Panc1 (cell line): ENCODE results near the gene LRRC74B.

Source experiments
- POLR2AphosphoS5 ChIP-seq: IDR thresholded peaks from 2 replicates; pipeline ENCODE4 v1.6.1; 2012; ENCODE audit warnings: mild to moderate bottlenecking, low read depth, low read length, moderate library complexity
- SIN3A ChIP-seq: IDR thresholded peaks from 2 replicates; pipeline ENCODE4 v1.6.1; 2012; ENCODE audit warnings: low read depth, mild to moderate bottlenecking, low read length, moderate library complexity, borderline replicate concordance; ENCODE audit not compliant: insufficient read depth
- TCF7L2 ChIP-seq: IDR thresholded peaks from 2 replicates; pipeline ENCODE4 v1.6.1; 2011; ENCODE audit warnings: mild to moderate bottlenecking, low read depth, low read length, inconsistent platforms
- TF ChIP-seq, protein P1 (sequence below): fragments of 450-650 bp; IDR thresholded peaks from 2 replicates; pipeline ENCODE4 v1.5.1; 2017; ENCODE audit warnings: mild to moderate bottlenecking
- TF ChIP-seq, protein P2 (sequence below), 2 experiments: IDR thresholded peaks; 2 replicates each; pipeline ENCODE4 v1.6.1; 2011 to 2012; ENCODE audit warnings: low read depth in 2 of 2, control low read depth in 1 of 2, low read length in 1 of 2, mild to moderate bottlenecking in 1 of 2, moderate library complexity in 1 of 2; ENCODE audit not compliant: insufficient read depth in 1 of 2

DNA sequence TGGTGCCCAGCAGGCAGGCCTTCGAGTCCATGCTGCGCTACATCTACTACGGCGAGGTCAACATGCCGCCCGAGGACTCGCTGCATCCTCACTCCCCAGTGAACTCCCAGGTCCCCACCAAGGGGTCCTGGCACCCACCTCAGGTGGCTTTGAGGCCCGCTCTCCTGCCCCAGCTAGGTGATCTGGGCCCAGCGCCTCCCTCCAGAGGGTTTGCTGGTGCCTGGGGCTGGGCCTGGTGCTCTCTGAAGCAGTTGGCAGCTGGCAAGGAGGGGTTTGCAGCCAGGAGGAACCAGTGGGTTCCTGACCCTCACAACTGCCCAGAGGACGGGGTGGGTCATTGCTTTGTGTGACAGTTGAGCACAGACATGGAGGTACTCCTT, 49.7 kb upstream of the LRRC74B start:
- TF ChIP-seq POLR2AphosphoS5 (no peak), TCF7L2 (no peak), SIN3A (no peak)
- TF ChIP-seq, protein P1, sequence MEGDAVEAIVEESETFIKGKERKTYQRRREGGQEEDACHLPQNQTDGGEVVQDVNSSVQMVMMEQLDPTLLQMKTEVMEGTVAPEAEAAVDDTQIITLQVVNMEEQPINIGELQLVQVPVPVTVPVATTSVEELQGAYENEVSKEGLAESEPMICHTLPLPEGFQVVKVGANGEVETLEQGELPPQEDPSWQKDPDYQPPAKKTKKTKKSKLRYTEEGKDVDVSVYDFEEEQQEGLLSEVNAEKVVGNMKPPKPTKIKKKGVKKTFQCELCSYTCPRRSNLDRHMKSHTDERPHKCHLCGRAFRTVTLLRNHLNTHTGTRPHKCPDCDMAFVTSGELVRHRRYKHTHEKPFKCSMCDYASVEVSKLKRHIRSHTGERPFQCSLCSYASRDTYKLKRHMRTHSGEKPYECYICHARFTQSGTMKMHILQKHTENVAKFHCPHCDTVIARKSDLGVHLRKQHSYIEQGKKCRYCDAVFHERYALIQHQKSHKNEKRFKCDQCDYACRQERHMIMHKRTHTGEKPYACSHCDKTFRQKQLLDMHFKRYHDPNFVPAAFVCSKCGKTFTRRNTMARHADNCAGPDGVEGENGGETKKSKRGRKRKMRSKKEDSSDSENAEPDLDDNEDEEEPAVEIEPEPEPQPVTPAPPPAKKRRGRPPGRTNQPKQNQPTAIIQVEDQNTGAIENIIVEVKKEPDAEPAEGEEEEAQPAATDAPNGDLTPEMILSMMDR: no peak
- TF ChIP-seq, protein P2, sequence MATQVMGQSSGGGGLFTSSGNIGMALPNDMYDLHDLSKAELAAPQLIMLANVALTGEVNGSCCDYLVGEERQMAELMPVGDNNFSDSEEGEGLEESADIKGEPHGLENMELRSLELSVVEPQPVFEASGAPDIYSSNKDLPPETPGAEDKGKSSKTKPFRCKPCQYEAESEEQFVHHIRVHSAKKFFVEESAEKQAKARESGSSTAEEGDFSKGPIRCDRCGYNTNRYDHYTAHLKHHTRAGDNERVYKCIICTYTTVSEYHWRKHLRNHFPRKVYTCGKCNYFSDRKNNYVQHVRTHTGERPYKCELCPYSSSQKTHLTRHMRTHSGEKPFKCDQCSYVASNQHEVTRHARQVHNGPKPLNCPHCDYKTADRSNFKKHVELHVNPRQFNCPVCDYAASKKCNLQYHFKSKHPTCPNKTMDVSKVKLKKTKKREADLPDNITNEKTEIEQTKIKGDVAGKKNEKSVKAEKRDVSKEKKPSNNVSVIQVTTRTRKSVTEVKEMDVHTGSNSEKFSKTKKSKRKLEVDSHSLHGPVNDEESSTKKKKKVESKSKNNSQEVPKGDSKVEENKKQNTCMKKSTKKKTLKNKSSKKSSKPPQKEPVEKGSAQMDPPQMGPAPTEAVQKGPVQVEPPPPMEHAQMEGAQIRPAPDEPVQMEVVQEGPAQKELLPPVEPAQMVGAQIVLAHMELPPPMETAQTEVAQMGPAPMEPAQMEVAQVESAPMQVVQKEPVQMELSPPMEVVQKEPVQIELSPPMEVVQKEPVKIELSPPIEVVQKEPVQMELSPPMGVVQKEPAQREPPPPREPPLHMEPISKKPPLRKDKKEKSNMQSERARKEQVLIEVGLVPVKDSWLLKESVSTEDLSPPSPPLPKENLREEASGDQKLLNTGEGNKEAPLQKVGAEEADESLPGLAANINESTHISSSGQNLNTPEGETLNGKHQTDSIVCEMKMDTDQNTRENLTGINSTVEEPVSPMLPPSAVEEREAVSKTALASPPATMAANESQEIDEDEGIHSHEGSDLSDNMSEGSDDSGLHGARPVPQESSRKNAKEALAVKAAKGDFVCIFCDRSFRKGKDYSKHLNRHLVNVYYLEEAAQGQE (IDR thresholded peaks at IDR 0.05; ENCODE audit: insufficient read depth in 1 of 2, low read depth in 2 of 2, low read length in 1 of 2): no peak
